ENCODE data around the gene PCNA.

GRCh38 chr20:5067877-5068645, 51.7 kb downstream of the PCNA start:
- TF ChIP-seq POLR2A (IDR thresholded peaks at IDR 0.05; ENCODE audit: low read depth, low read length) (no peak), POLR2AphosphoS5 (IDR thresholded peaks at IDR 0.05; ENCODE audit: low read depth, low read length) (no peak), TAF1 (IDR thresholded peaks at IDR 0.05; ENCODE audit: borderline replicate concordance, low read depth, low read length) (no peak)
